Karpas-422 (cell line): ENCODE results near the gene TRIP13. TPM values are rescaled to one million over a fixed set of nuclear protein-coding genes. Genes with fewer than 3 reads are reported as not detected.
"Not testable (repeated sequence)": the region's sequence is repeated elsewhere in the genome, so short reads cannot be mapped to it uniquely, and the experiment has no call there.

Experiments
- DNase-seq: peaks from one replicate; pipeline ENCODE4 v3.0.0-alpha.2; 2015
- H2AFZ ChIP-seq: fragments of 200-600 bp; sonication (generic); 2 replicates; pipeline ENCODE4 v1.6.1; 2014; ENCODE audit warnings: antibody characterized with exemption, low read length, mixed read lengths
- H3K27ac ChIP-seq: fragments of 200-600 bp; sonication (generic); 2 replicates; pipeline ENCODE4 v1.5.1; 2014; ENCODE audit warnings: mild to moderate bottlenecking, low read length, moderate library complexity
- H3K27me3 ChIP-seq: fragments of 200-600 bp; sonication (generic); 2 replicates; pipeline ENCODE4 v1.6.1; 2014; ENCODE audit warnings: low read length, mixed read lengths
- H3K36me3 ChIP-seq: fragments of 200-600 bp; sonication (generic); 2 replicates; pipeline ENCODE4 v1.6.1; 2014; ENCODE audit warnings: low read length, mixed read lengths; ENCODE audit not compliant: insufficient read depth
- H3K4me1 ChIP-seq: fragments of 200-600 bp; sonication (generic); 2 replicates; pipeline ENCODE4 v1.6.1; 2014; ENCODE audit warnings: mild to moderate bottlenecking, low read length, mixed read lengths
- H3K4me2 ChIP-seq: fragments of 200-600 bp; sonication (generic); 2 replicates; pipeline ENCODE4 v1.6.1; 2014; ENCODE audit warnings: low read length, low read depth, mild to moderate bottlenecking; ENCODE audit not compliant: poor library complexity, severe bottlenecking
- H3K4me3 ChIP-seq: fragments of 200-600 bp; sonication (generic); 2 replicates; pipeline ENCODE4 v1.5.1; 2014; ENCODE audit warnings: mild to moderate bottlenecking, antibody characterized with exemption, low read length, mixed read lengths
- H3K79me2 ChIP-seq: fragments of 200-600 bp; sonication (generic); 2 replicates; pipeline ENCODE4 v1.6.1; 2014; ENCODE audit warnings: mild to moderate bottlenecking, low read length, mixed read lengths
- H3K9ac ChIP-seq: fragments of 200-600 bp; sonication (generic); 2 replicates; pipeline ENCODE4 v1.6.0; 2014; ENCODE audit warnings: low read length
- H3K9me2 ChIP-seq: fragments of 200-600 bp; sonication (generic), shearing (Covaris generic); replicated peaks from 2 replicates; pipeline ENCODE4 v1.6.0; 2014; ENCODE audit warnings: mild to moderate bottlenecking, low read length, moderate library complexity; ENCODE audit not compliant: insufficient read depth
- H3K9me3 ChIP-seq: fragments of 300-700, 200-600 bp; sonication (generic); 2 replicates; pipeline ENCODE4 v1.6.1; 2014; ENCODE audit warnings: low read length, mixed read lengths
- H4K20me1 ChIP-seq: fragments of 200-600 bp; sonication (generic); 2 replicates; pipeline ENCODE4 v1.6.1; 2014; ENCODE audit warnings: mild to moderate bottlenecking, antibody characterized with exemption, low read length, low read depth; ENCODE audit not compliant: insufficient read depth
- total RNA-seq: library from RNA; depleted of rRNA; stranded (reverse); fragments of >200 nt; shearing (Covaris generic); gene quantifications from 2 replicates; pipeline ENCODE4 v1.2.3, GENCODE V29; 2014; ENCODE audit warnings: low replicate concordance

The TRIP13 gene
- total RNA-seq, 1 experiment from 2014 or later, result 16.3 TPM

GRCh38 chr5:847212-847611 lies 45.5 kb upstream of the TRIP13 start:
- H3K9me3 ChIP-seq, H3K4me3 ChIP-seq, H2AFZ ChIP-seq, H3K36me3 ChIP-seq, DNase-seq, H4K20me1 ChIP-seq, H3K79me2 ChIP-seq, H3K4me2 ChIP-seq, H3K27me3 ChIP-seq, H3K9me2 ChIP-seq, H3K4me1 ChIP-seq, H3K27ac ChIP-seq, H3K9ac ChIP-seq: not testable (repeated sequence)

- DNase-seq, result not testable (repeated sequence)
These were observed 44.9 kb upstream of the TRIP13 start for GRCh38 chr5:847736-848135.

GRCh38 chr5:848671-849111 lies 44.0 kb upstream of the TRIP13 start:
- no peak overlapping the region for H2AFZ ChIP-seq
- H3K79me2 ChIP-seq, result no peaks in the 10 kb centered on the region
- no peak overlapping the region for H3K4me2 ChIP-seq
- H3K27ac ChIP-seq, result no peak overlapping the region
- no peaks in the 10 kb centered on the region for H3K9me2 ChIP-seq
- H3K27me3 ChIP-seq, result no peaks in the 10 kb centered on the region
- no peaks in the 10 kb centered on the region for H4K20me1 ChIP-seq
- no peak for DNase-seq
- H3K9ac ChIP-seq, result no peak overlapping the region
- H3K9me3 ChIP-seq, result no peaks in the 10 kb centered on the region
- H3K36me3 ChIP-seq, result no peaks in the 10 kb centered on the region
- H3K4me3 ChIP-seq, result no peak overlapping the region
- no peaks in the 10 kb centered on the region for H3K4me1 ChIP-seq

More at GRCh38 chr5:847736-848135, 44.9 kb upstream of the TRIP13 start:
- H3K4me1 ChIP-seq, H3K27ac ChIP-seq, H3K9ac ChIP-seq, H3K4me3 ChIP-seq, H3K79me2 ChIP-seq, H3K9me2 ChIP-seq, H3K9me3 ChIP-seq, H2AFZ ChIP-seq, H3K27me3 ChIP-seq, H4K20me1 ChIP-seq, H3K4me2 ChIP-seq, H3K36me3 ChIP-seq: not testable (repeated sequence)

- no peak overlapping the region for H3K9ac ChIP-seq
- H3K4me2 ChIP-seq, result no peak overlapping the region
- H3K4me3 ChIP-seq, result no peak overlapping the region
- no peaks in the 10 kb centered on the region for H3K9me3 ChIP-seq
- no peaks in the 10 kb centered on the region for H3K4me1 ChIP-seq
- H3K9me2 ChIP-seq, result no peaks in the 10 kb centered on the region
- no peaks in the 10 kb centered on the region for H3K27me3 ChIP-seq
- no peaks in the 10 kb centered on the region for H3K79me2 ChIP-seq
- no peaks in the 10 kb centered on the region for H3K36me3 ChIP-seq
- no peak for DNase-seq
- H4K20me1 ChIP-seq, result no peaks in the 10 kb centered on the region
- H3K27ac ChIP-seq, result no peak overlapping the region
- no peak overlapping the region for H2AFZ ChIP-seq
These were observed 42.9 kb upstream of the TRIP13 start for GRCh38 chr5:849651-850301.

GRCh38 chr5:850511-851006 lies 42.1 kb upstream of the TRIP13 start, which contains the start of gene ZDHHC11:
Gene ZDHHC11 (minus strand): TSS chr5:850986. CDS start chr5:850602, 384 bp downstream.
- Histone ChIP-seq H3K27me3 (no peaks in the 10 kb centered on the region), H3K36me3 (no peaks in the 10 kb centered on the region), H3K9me2 (no peaks in the 10 kb centered on the region), H3K9ac (no peak within 1 kb of the TSS), H3K4me3 (no peak within 1 kb of the TSS), H3K9me3 (no peaks in the 10 kb centered on the region), H3K4me2 (no peak within 1 kb of the TSS), H2AFZ (no peak within 1 kb of the TSS), H3K79me2 (no peaks in the 10 kb centered on the region), H4K20me1 (no peaks in the 10 kb centered on the region), H3K4me1 (no peaks in the 10 kb centered on the region), H3K27ac (no peak within 1 kb of the TSS)
- no peak for DNase-seq

GRCh38 chr5:851076-851475 lies 41.6 kb upstream of the TRIP13 start:
- Histone ChIP-seq H3K4me3 (no peak overlapping the region), H2AFZ (no peak overlapping the region), H3K9me2 (no peaks in the 10 kb centered on the region), H3K4me2 (no peak overlapping the region), H3K27ac (no peak overlapping the region), H3K36me3 (no peaks in the 10 kb centered on the region), H4K20me1 (no peaks in the 10 kb centered on the region), H3K4me1 (no peaks in the 10 kb centered on the region), H3K9ac (no peak overlapping the region), H3K9me3 (no peaks in the 10 kb centered on the region), H3K27me3 (no peaks in the 10 kb centered on the region), H3K79me2 (no peaks in the 10 kb centered on the region)
- DNase-seq, result no peak

GRCh38 chr5:851553-851952 lies 41.1 kb upstream of the TRIP13 start:
- no peak overlapping the region for H3K4me3 ChIP-seq
- no peaks in the 10 kb centered on the region for H3K27me3 ChIP-seq
- H3K9me2 ChIP-seq, result no peaks in the 10 kb centered on the region
- no peaks in the 10 kb centered on the region for H3K9me3 ChIP-seq
- H3K9ac ChIP-seq, result no peak overlapping the region
- DNase-seq, result no peak
- no peak overlapping the region for H3K4me2 ChIP-seq
- no peak overlapping the region for H3K27ac ChIP-seq
- H2AFZ ChIP-seq, result no peak overlapping the region
- H4K20me1 ChIP-seq, result no peaks in the 10 kb centered on the region
- no peaks in the 10 kb centered on the region for H3K36me3 ChIP-seq
- H3K79me2 ChIP-seq, result no peaks in the 10 kb centered on the region
- H3K4me1 ChIP-seq, result no peaks in the 10 kb centered on the region

- H3K4me3 ChIP-seq, result no peak overlapping the region
- H3K79me2 ChIP-seq, result no peaks in the 10 kb centered on the region
- H3K27me3 ChIP-seq, result no peaks in the 10 kb centered on the region
- H4K20me1 ChIP-seq, result no peaks in the 10 kb centered on the region
- H3K9ac ChIP-seq, result no peak overlapping the region
- H3K9me2 ChIP-seq, result no peaks in the 10 kb centered on the region
- no peak for DNase-seq
- no peaks in the 10 kb centered on the region for H3K4me1 ChIP-seq
- H2AFZ ChIP-seq, result no peak overlapping the region
- no peak overlapping the region for H3K27ac ChIP-seq
- no peaks in the 10 kb centered on the region for H3K9me3 ChIP-seq
- no peak overlapping the region for H3K4me2 ChIP-seq
- H3K36me3 ChIP-seq, result no peaks in the 10 kb centered on the region
These were observed 40.7 kb upstream of the TRIP13 start for GRCh38 chr5:852018-852417.
